Neural crest cell (in vitro differentiated cells): ENCODE results near the gene STXBP2. TPM values are rescaled to one million over a fixed set of nuclear protein-coding genes. Genes with fewer than 3 reads are reported as not detected.
A peak's percentile ranks its signal among the peaks of the same experiment; 100 is the strongest.

Experiments
- DNase-seq: peaks from one replicate; pipeline ENCODE4 v3.0.0; 2021; ENCODE audit warnings: low read depth, mixed read lengths, low spot score
- H3K27ac Mint-ChIP-seq: one replicate; pipeline ENCODE4 v1.8.0; 2021; ENCODE audit warnings: mild to moderate bottlenecking, mixed read lengths; ENCODE audit not compliant: unreplicated experiment
- H3K27me3 Mint-ChIP-seq: 2 replicates; pipeline ENCODE4 v1.8.0; 2021; ENCODE audit warnings: low read depth, mild to moderate bottlenecking, mixed read lengths
- H3K36me3 Mint-ChIP-seq: 2 replicates; pipeline ENCODE4 v1.8.0; 2021; ENCODE audit warnings: low read depth, mild to moderate bottlenecking, mixed read lengths
- H3K4me1 Mint-ChIP-seq: 2 replicates; pipeline ENCODE4 v1.8.0; 2021; ENCODE audit warnings: mixed read lengths
- H3K4me3 Mint-ChIP-seq: one replicate; pipeline ENCODE4 v1.8.0; 2021; ENCODE audit warnings: mild to moderate bottlenecking, mixed read lengths
- H3K9me3 Mint-ChIP-seq: 2 replicates; pipeline ENCODE4 v1.8.0; 2021; ENCODE audit warnings: mixed read lengths
- CTCF ChIP-seq: fragments of 200-600 bp; sonication (generic); conservative IDR thresholded peaks from 2 replicates; pipeline ENCODE4 v1.5.0; 2021; ENCODE audit warnings: antibody characterized with exemption, mild to moderate bottlenecking
- total RNA-seq: library from RNA; stranded (reverse); gene quantifications from 2 replicates; pipeline ENCODE4 v1.2.1, GENCODE V29; 2021

STXBP2 gene
- total RNA-seq, 1 donor from 2014 or later, result 4.6 TPM

GRCh38 chr19:7676854-7677253 lies 39.9 kb downstream of the STXBP2 start, which contains the start of gene MCEMP1:
Gene MCEMP1, plus strand, starts transcription at chr19:7677090. Its CDS starts 31 bp downstream, at chr19:7677121.
- Mint-ChIP-seq H3K9me3 (peaks cover 3% of the 10 kb centered on the region), H3K4me3 (peak within 1 kb of the TSS; percentile 41), H3K27me3 (peaks cover 70% of the 10 kb centered on the region), H3K27ac (no peak within 1 kb of the TSS), H3K4me1 (peaks cover 3% of the 10 kb centered on the region), H3K36me3 (no peaks in the 10 kb centered on the region)
- TF ChIP-seq CTCF, result no peak
- DNase-seq, result no peak

GRCh38 chr19:7677669-7678311 lies 40.9 kb downstream of the STXBP2 start:
- peaks cover 62% of the 10 kb centered on the region for H3K27me3 Mint-ChIP-seq
- no peak for TF ChIP-seq CTCF
- peaks cover 4% of the 10 kb centered on the region for H3K4me1 Mint-ChIP-seq
- peaks cover 3% of the 10 kb centered on the region for H3K9me3 Mint-ChIP-seq
- no peak for DNase-seq
- peak overlapping the region; percentile 41 for H3K4me3 Mint-ChIP-seq
- H3K27ac Mint-ChIP-seq, result no peak overlapping the region
- H3K36me3 Mint-ChIP-seq, result no peaks in the 10 kb centered on the region

- peaks cover 48% of the 10 kb centered on the region for H3K27me3 Mint-ChIP-seq
- H3K27ac Mint-ChIP-seq, result no peak overlapping the region
- peak overlapping the region; percentile 90 for H3K4me3 Mint-ChIP-seq
- TF ChIP-seq CTCF, result no peak
- no peak for DNase-seq
- no peaks in the 10 kb centered on the region for H3K36me3 Mint-ChIP-seq
- H3K9me3 Mint-ChIP-seq, result peaks cover 3% of the 10 kb centered on the region
- peaks cover 4% of the 10 kb centered on the region for H3K4me1 Mint-ChIP-seq
These were observed 42.3 kb downstream of the STXBP2 start for GRCh38 chr19:7678971-7679751.

- peaks cover 4% of the 10 kb centered on the region for H3K4me1 Mint-ChIP-seq
- H3K27ac Mint-ChIP-seq, result no peak overlapping the region
These were observed 43.1 kb downstream of the STXBP2 start for GRCh38 chr19:7679771-7680605.

More at GRCh38 chr19:7679771-7680605, 43.1 kb downstream of the STXBP2 start:
- no peak for TF ChIP-seq CTCF
- Mint-ChIP-seq H3K36me3 (no peaks in the 10 kb centered on the region), H3K9me3 (no peaks in the 10 kb centered on the region), H3K4me3 (peak overlapping the region; percentile 90), H3K27me3 (peaks cover 41% of the 10 kb centered on the region)
- no peak for DNase-seq
